Measurements from ENCODE around the gene SLC35F1.

DNA sequence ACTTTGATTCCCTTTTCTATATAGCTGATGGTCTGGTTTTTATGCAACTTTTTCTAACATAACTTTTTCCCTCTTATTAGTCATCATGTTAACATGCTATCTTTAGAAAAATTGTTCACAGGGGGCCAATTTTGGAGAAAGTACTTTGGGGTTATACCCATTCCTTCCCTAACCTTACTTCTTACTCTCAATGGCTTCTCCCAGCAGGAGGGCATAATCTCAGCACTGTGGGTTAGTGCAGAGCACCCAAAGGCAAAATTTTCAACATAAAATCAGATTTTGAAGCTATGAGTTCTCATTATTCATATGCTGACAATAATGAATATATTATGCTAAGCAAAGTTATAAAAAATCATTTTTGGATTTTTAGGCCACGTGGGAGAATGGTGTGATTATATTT lies 299.2 kb downstream of the SLC35F1 start:
- TF ChIP-seq, protein P1, sequence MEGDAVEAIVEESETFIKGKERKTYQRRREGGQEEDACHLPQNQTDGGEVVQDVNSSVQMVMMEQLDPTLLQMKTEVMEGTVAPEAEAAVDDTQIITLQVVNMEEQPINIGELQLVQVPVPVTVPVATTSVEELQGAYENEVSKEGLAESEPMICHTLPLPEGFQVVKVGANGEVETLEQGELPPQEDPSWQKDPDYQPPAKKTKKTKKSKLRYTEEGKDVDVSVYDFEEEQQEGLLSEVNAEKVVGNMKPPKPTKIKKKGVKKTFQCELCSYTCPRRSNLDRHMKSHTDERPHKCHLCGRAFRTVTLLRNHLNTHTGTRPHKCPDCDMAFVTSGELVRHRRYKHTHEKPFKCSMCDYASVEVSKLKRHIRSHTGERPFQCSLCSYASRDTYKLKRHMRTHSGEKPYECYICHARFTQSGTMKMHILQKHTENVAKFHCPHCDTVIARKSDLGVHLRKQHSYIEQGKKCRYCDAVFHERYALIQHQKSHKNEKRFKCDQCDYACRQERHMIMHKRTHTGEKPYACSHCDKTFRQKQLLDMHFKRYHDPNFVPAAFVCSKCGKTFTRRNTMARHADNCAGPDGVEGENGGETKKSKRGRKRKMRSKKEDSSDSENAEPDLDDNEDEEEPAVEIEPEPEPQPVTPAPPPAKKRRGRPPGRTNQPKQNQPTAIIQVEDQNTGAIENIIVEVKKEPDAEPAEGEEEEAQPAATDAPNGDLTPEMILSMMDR (conservative IDR thresholded peaks at IDR 0.05) = no peak
- TF ChIP-seq EZH2 (IDR thresholded peaks at IDR 0.05; ENCODE audit: low read depth) = no peak

All from PC-9 (cell line).